NCI-H446 treated with DMSO at 0.1 percent for 48 hours (cell line): Measurements from ENCODE around the gene TBX4.
A peak's percentile ranks its signal among the peaks of the same experiment; 100 is the strongest.

Source experiments
- DNase-seq: peaks from one replicate; lab custom pipeline; 2025; lab: John Stamatoyannopoulos, UW

Gene TBX4

GRCh38 chr17:61452301-61453290 is at the start of gene TBX4:
TSS of gene TBX4 (plus strand) at chr17:61452422. CDS start at chr17:61456491, 4,069 bp downstream.
- DNase-seq, result no peak

- no peak for DNase-seq
Observed at GRCh38 chr17:61402978-61403800, 49.0 kb upstream of the TBX4 start.

GRCh38 chr17:61403801-61404662 is 48.2 kb upstream of the TBX4 start:
- no peak for DNase-seq

- no peak for DNase-seq
Observed at GRCh38 chr17:61404663-61404912, 47.6 kb upstream of the TBX4 start.

- no peak for DNase-seq
Observed at GRCh38 chr17:61404913-61405685, 47.1 kb upstream of the TBX4 start.

- no peak for DNase-seq
Observed at GRCh38 chr17:61405686-61406536, 46.3 kb upstream of the TBX4 start.

GRCh38 chr17:61406537-61406845 is 45.7 kb upstream of the TBX4 start:
- no peak for DNase-seq

DNA sequence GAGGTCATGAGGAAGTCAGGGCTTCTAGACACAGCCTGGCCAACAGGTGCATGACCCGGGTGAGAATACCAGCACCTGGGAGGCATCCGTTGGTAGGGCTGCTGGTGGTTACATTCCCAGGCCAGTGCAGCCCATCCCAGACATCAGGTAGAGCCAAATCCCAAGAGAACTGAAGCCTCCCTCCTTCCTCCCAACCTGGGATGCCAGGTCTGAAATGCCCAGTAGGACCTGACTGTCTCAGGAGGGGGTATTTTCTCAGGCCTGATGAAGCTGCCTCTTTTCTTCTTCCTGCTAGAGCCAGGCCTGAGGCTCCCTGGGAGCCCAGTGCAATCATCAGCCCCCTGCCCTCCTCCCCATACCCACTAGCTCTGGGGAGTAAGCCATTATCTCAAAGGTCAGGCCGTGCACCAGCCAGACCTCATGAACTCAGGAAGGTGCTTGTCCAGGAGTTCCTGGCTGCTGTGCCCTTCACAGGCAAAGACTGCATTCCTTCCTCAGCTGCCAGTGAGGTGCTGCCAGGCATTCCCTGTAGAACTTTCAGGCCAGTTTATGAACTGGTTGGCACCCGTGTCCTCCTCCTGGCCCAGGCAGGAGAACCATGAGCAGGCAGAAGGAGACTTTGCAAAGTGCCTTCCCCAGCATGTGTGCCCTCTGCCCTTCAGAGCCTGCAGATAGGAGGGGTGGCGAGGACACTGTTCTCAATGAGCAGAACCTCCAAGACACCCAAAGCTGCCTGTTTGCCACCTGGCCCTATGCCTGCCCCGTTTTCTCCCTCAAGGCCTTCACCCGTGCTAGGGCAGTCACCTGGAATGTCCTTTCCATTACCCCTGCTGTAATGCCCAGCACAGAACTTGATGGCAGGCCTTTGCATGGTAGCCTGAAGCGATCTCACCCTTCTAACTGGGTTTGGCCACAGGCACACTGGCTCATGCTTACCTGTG is 45.0 kb upstream of the TBX4 start:
- no peak for DNase-seq

DNA sequence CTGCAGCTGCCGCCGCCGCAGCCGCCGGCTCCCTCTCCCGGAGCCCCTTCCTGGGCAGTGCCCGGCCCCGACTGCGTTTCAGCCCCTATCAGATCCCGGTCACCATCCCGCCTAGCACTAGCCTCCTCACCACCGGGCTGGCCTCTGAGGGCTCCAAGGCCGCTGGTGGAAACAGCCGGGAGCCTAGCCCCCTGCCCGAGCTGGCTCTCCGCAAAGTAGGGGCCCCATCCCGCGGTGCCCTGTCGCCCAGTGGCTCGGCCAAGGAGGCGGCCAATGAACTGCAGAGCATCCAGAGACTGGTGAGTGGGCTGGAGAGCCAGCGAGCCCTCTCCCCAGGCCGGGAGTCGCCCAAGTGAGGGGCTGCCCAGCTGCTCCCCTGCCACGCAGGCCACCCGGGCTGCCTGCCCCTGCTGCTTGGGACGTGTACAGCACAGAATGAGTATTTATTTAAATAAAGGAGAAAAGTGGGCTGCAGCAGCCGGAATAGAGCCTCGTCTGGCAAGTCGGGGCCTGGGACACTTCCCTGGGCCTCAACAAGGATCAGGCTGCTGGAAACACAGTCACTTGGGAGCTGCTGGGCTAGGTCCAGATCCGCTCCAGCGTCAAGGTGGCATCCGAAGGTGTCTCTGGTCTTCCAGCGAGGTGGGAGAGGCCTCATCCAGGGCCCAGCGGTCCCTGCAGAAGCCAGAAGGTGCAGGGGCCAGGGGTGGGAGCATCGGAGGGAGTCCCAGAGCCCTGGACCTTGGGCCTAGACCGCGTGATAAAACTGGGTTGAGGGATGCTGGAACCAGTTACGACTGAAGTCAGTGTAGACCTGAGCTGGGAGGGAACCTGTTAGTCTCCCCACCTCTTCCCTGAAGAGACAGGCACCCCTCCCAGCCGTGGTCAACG is 43.8 kb upstream of the TBX4 start:
- no peak for DNase-seq

DNA sequence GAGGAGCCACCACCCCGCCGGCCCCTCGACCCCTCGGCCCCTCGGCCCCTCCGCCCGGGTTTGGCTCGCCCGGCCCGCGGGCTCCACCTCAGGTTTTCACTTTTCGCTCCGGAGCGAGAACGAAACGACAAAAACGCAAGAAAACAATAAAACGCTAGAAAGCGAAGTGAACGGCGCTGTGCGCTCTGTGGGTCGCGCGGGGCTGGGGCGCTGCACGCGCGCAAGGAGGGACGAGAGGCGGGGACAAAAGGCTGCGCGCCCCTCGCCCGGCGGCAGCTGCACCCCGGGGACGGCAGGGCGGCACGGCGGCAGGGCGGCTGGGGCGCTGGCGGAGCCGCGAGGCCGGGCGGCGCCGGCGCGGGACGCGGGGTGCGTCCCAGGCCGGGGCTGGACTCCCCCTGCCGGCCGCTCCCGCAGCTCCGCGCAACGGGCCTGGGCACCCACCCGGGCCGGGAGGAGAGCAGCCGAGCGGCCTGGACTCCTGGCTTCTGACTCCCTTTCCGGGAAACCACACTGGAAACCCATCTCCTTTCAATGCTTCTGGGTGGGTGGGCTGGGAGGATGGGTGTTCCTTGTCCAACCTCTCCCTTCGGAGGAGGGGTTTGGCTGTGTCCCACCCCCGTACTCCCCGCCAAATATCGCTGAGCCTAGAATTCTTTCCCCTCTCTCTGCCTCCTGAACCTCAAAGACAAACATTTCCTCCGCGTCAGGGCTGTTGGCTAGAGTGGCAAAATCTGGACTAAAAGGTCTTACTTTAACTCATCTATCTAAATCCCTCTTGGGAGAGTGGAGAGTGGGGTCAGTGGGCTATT is 42.7 kb upstream of the TBX4 start:
- DNase-seq, result no peak

DNA sequence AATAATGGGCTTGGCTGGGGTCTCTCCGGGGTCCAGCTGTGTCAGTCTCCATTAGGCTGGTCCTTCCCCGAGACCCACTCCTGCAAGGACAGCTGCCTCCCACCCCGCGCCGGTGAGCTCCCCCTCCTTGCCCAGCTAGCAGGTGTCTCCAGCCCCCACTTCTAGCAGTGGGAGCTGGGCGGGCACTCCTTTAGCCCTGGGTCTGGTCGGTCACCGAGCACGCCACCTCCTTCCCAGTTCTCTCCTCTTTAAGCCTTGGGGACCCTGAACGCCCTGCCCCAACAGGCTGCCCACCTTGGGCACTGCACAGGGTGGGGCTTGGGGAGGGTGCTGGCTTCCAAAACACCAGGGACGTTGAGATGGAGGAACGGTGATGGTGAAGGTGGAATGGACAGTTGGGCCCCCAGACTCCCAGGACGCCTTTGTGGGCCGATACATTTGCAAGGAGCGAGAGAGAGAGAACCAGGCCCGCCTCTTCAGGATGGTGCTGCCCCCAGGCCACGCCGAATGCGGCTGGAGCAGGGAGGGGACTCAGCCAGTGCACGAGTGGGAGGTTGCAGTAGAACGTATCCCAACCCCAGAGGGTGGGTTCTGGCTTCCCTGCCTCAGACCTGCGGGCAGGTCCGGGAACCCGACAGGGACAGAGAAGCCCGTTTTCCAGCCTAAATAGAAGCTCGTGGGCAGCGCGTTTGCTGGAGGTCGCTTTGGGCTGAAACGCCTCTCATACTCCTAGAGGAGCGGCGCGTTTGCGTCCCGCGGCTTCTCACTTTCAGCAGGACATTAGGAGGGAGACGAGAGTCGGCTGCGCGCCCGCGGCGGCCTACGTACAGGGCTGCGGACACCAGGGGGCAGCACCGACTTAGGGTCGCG is 41.8 kb upstream of the TBX4 start:
- DNase-seq, result no peak

- no peak for DNase-seq
Observed at GRCh38 chr17:61411011-61411260, 41.3 kb upstream of the TBX4 start.

DNA sequence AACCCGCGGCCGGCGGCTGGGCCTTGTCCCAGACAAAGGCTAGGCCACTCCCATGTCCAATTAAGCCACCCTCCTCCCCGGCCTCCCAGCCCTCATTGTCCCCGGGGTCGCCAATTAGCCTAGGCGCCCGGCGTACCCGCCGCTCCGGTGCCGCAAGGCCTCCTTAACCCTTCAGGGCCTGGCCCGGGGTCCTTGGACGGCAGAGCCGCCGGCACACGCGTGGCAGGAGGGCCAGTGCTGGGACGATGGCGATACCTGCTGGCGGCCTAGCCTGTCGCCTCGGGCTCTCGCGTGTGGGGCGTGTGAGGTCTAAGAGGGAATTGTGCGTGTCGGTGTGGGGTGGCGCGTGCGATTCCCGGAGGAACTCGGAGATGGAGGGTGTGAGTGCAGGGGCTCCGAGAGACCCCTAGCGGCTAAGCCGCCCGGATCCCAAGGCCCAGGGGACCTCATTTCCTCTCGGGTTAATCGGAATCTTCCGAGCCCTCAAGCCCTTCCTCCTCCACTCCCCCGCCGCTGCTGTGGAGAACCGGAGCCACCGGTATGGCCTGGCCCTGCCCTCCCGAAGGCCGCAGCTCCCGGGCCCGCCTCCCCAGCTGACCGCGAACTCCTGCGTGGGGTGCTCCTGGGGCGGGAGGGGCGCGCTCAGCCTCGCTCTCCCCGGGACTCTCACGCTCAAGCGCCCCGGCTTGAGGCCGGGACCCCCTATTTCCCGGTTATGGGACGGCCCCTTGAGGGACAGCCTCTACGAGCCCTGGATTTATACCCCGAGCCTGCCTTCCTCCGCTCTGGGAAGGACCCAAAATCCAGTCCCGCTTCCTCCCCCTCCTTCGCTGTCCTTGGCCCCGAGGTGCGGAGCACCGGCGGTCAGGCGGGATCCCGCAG is 40.7 kb upstream of the TBX4 start:
- DNase-seq, result no peak

- peak; percentile 37 for DNase-seq
Observed at GRCh38 chr17:61412143-61412859, 39.9 kb upstream of the TBX4 start.
